ENCODE data around the gene MEF2C. TPM values are rescaled to one million over a fixed set of nuclear protein-coding genes. Genes with fewer than 3 reads are reported as not detected.

Gene MEF2C
- total RNA-seq, 2 donors from 2014 or later: 94.0 to 104 TPM

- no peak for ATAC-seq (ENCODE audit: insufficient number of reproducible peaks, low FRiP score, low read depth)
- no peak for DNase-seq (ENCODE audit: low spot score)
- TF ChIP-seq CTCF (IDR thresholded peaks at IDR 0.05): no peak
- Histone ChIP-seq H3K9me3 (no peaks in the 10 kb centered on the region), H3K27ac (no peak overlapping the region), H3K4me1 (ENCODE audit: control insufficient read depth in 1 of 2, low read depth in 2 of 2) (peaks cover 23 to 52% of the 10 kb centered on the region in 2 donors), H3K4me3 (no peak overlapping the region), H3K36me3 (no peaks in the 10 kb centered on the region), H3K27me3 (replicated peaks; ENCODE audit: insufficient read depth) (no peaks in the 10 kb centered on the region)
These were observed 12.7 kb downstream of the MEF2C start for GRCh38 chr5:88870285-88870684.

GRCh38 chr5:88868468-88869068 lies 14.4 kb downstream of the MEF2C start:
- no peaks in the 10 kb centered on the region for H3K27me3 ChIP-seq (replicated peaks; ENCODE audit: insufficient read depth)
- DNase-seq (ENCODE audit: low spot score) (no peak), ATAC-seq (ENCODE audit: insufficient number of reproducible peaks, low FRiP score, low read depth) (no peak)
- no peak for TF ChIP-seq CTCF (IDR thresholded peaks at IDR 0.05)
- H3K27ac ChIP-seq: no peak overlapping the region
- peaks cover 23 to 40% of the 10 kb centered on the region in 2 donors for H3K4me1 ChIP-seq (ENCODE audit: control insufficient read depth in 1 of 2, low read depth in 2 of 2)
- no peaks in the 10 kb centered on the region for H3K36me3 ChIP-seq
- H3K9me3 ChIP-seq: no peaks in the 10 kb centered on the region
- no peak overlapping the region for H3K4me3 ChIP-seq

GRCh38 chr5:88867638-88868037 lies 15.3 kb downstream of the MEF2C start:
- Histone ChIP-seq H3K9me3 (no peaks in the 10 kb centered on the region), H3K27me3 (replicated peaks; ENCODE audit: insufficient read depth) (no peaks in the 10 kb centered on the region), H3K36me3 (no peaks in the 10 kb centered on the region), H3K4me3 (no peak overlapping the region), H3K4me1 (ENCODE audit: control insufficient read depth in 1 of 2, low read depth in 2 of 2) (peaks cover 23 to 35% of the 10 kb centered on the region in 2 donors), H3K27ac (no peak overlapping the region)
- DNase-seq (ENCODE audit: low spot score) (no peak), ATAC-seq (ENCODE audit: insufficient number of reproducible peaks, low FRiP score, low read depth) (no peak)
- TF ChIP-seq CTCF (IDR thresholded peaks at IDR 0.05): no peak

- no peaks in the 10 kb centered on the region for H3K36me3 ChIP-seq
- no peaks in the 10 kb centered on the region for H3K9me3 ChIP-seq
- H3K27me3 ChIP-seq (replicated peaks; ENCODE audit: insufficient read depth): no peaks in the 10 kb centered on the region
- ATAC-seq (ENCODE audit: insufficient number of reproducible peaks, low FRiP score, low read depth) (no peak), DNase-seq (ENCODE audit: low spot score) (no peak)
- H3K4me3 ChIP-seq: no peak overlapping the region
- TF ChIP-seq CTCF (IDR thresholded peaks at IDR 0.05): no peak
- no peak overlapping the region for H3K27ac ChIP-seq
- H3K4me1 ChIP-seq (ENCODE audit: control insufficient read depth in 1 of 2, low read depth in 2 of 2): peaks cover 17 to 34% of the 10 kb centered on the region in 2 donors
These were observed 19.5 kb downstream of the MEF2C start for GRCh38 chr5:88863523-88863922.

GRCh38 chr5:88862547-88863175 lies 20.3 kb downstream of the MEF2C start:
- DNase-seq (ENCODE audit: low spot score): no peak
- H3K9me3 ChIP-seq: no peaks in the 10 kb centered on the region
- H3K27me3 ChIP-seq (replicated peaks; ENCODE audit: insufficient read depth): no peaks in the 10 kb centered on the region
- H3K27ac ChIP-seq: no peak overlapping the region
- TF ChIP-seq CTCF (IDR thresholded peaks at IDR 0.05): no peak
- no peak overlapping the region for H3K4me3 ChIP-seq
- ATAC-seq (ENCODE audit: insufficient number of reproducible peaks, low FRiP score, low read depth): no peak
- no peaks in the 10 kb centered on the region for H3K36me3 ChIP-seq
- H3K4me1 ChIP-seq (ENCODE audit: control insufficient read depth in 1 of 2, low read depth in 2 of 2): peaks cover 17 to 29% of the 10 kb centered on the region in 2 donors
